ENCODE results near the gene SLC4A9.

Gene SLC4A9

GRCh38 chr5:140337880-140338279 is 22.1 kb upstream of the SLC4A9 start:
- Histone ChIP-seq H4K20me1 (ENCODE audit: control insufficient read depth, insufficient read depth, low read depth, low read length) (no peaks in the 10 kb centered on the region; the same call in 1 of the 2 replicates), H3K27ac (ENCODE audit: low read depth, low read length) (no peak overlapping the region), H3K4me3 (ENCODE audit: low read length) (no peak overlapping the region), H3K27me3 (ENCODE audit: control insufficient read depth, low read length) (peaks cover 10% of the 10 kb centered on the region; the same call in 1 of the 2 replicates), H3K9me2 (replicated peaks; ENCODE audit: control insufficient read depth, low read length) (no peaks in the 10 kb centered on the region), H3K4me2 (ENCODE audit: low read length) (no peak overlapping the region), H3K4me1 (ENCODE audit: control insufficient read depth, low read length) (peaks cover 24% of the 10 kb centered on the region), H3K9me3 (ENCODE audit: control insufficient read depth, insufficient read depth, low read length) (no peaks in the 10 kb centered on the region), H3F3A (ENCODE audit: control insufficient read depth, insufficient read depth) (no peaks in the 10 kb centered on the region), H3K79me2 (ENCODE audit: control insufficient read depth, low read length) (no peaks in the 10 kb centered on the region), H3K36me3 (ENCODE audit: control insufficient read depth, low read length) (no peaks in the 10 kb centered on the region)
- TF ChIP-seq, protein P1, sequence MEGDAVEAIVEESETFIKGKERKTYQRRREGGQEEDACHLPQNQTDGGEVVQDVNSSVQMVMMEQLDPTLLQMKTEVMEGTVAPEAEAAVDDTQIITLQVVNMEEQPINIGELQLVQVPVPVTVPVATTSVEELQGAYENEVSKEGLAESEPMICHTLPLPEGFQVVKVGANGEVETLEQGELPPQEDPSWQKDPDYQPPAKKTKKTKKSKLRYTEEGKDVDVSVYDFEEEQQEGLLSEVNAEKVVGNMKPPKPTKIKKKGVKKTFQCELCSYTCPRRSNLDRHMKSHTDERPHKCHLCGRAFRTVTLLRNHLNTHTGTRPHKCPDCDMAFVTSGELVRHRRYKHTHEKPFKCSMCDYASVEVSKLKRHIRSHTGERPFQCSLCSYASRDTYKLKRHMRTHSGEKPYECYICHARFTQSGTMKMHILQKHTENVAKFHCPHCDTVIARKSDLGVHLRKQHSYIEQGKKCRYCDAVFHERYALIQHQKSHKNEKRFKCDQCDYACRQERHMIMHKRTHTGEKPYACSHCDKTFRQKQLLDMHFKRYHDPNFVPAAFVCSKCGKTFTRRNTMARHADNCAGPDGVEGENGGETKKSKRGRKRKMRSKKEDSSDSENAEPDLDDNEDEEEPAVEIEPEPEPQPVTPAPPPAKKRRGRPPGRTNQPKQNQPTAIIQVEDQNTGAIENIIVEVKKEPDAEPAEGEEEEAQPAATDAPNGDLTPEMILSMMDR (IDR thresholded peaks at IDR 0.05; ENCODE audit: low read depth, low read length, poor library complexity, severe bottlenecking) = no peak
- TF ChIP-seq EZH2phosphoT487 (IDR thresholded peaks at IDR 0.05; ENCODE audit: borderline replicate concordance, low read length) = no peak

GRCh38 chr5:140338336-140338735 is 21.7 kb upstream of the SLC4A9 start:
- Histone ChIP-seq H3K36me3 (ENCODE audit: control insufficient read depth, low read length) (no peaks in the 10 kb centered on the region), H3K79me2 (ENCODE audit: control insufficient read depth, low read length) (no peaks in the 10 kb centered on the region), H3F3A (ENCODE audit: control insufficient read depth, insufficient read depth) (no peaks in the 10 kb centered on the region), H3K27me3 (ENCODE audit: control insufficient read depth, low read length) (peaks cover 10% of the 10 kb centered on the region; the same call in 1 of the 2 replicates), H3K9me3 (ENCODE audit: control insufficient read depth, insufficient read depth, low read length) (no peaks in the 10 kb centered on the region), H3K4me1 (ENCODE audit: control insufficient read depth, low read length) (peaks cover 28% of the 10 kb centered on the region), H3K9me2 (replicated peaks; ENCODE audit: control insufficient read depth, low read length) (no peaks in the 10 kb centered on the region), H3K4me2 (ENCODE audit: low read length) (no peak overlapping the region), H3K27ac (ENCODE audit: low read depth, low read length) (no peak overlapping the region), H4K20me1 (ENCODE audit: control insufficient read depth, insufficient read depth, low read depth, low read length) (no peaks in the 10 kb centered on the region; the same call in 1 of the 2 replicates), H3K4me3 (ENCODE audit: low read length) (no peak overlapping the region)
- TF ChIP-seq, protein P1 (IDR thresholded peaks at IDR 0.05; ENCODE audit: low read depth, low read length, poor library complexity, severe bottlenecking) = no peak
- TF ChIP-seq EZH2phosphoT487 (IDR thresholded peaks at IDR 0.05; ENCODE audit: borderline replicate concordance, low read length) = no peak

DNA sequence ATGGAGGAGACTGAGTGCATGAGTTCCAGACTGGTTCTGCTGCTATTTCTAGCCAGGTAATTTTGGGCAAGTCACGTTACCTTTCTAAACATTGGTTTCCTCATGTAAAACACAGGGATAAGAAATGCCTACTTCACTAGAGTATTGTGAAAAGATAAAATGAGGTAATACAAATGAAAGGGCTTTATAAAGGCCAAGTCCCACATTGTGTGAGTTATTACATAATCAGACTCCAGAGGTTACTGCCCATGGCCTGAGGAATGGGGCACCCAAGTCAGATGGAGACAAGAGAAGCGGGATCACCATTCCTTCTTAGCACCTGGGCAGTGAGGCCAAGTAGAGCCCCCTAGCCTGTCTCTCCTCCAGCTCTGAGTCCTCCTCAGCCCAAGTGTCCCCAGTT is 21.1 kb upstream of the SLC4A9 start:
- peaks cover 10% of the 10 kb centered on the region; the same call in 1 of the 2 replicates for H3K27me3 ChIP-seq (ENCODE audit: control insufficient read depth, low read length)
- no peaks in the 10 kb centered on the region for H3K36me3 ChIP-seq (ENCODE audit: control insufficient read depth, low read length)
- H3K4me1 ChIP-seq (ENCODE audit: control insufficient read depth, low read length) = peaks cover 32% of the 10 kb centered on the region
- no peak overlapping the region for H3K27ac ChIP-seq (ENCODE audit: low read depth, low read length)
- no peaks in the 10 kb centered on the region for H3K9me3 ChIP-seq (ENCODE audit: control insufficient read depth, insufficient read depth, low read length)
- no peaks in the 10 kb centered on the region for H3K79me2 ChIP-seq (ENCODE audit: control insufficient read depth, low read length)
- no peaks in the 10 kb centered on the region; the same call in 1 of the 2 replicates for H4K20me1 ChIP-seq (ENCODE audit: control insufficient read depth, insufficient read depth, low read depth, low read length)
- no peaks in the 10 kb centered on the region for H3F3A ChIP-seq (ENCODE audit: control insufficient read depth, insufficient read depth)
- H3K4me3 ChIP-seq (ENCODE audit: low read length) = no peak overlapping the region
- H3K9me2 ChIP-seq (replicated peaks; ENCODE audit: control insufficient read depth, low read length) = no peaks in the 10 kb centered on the region
- H3K4me2 ChIP-seq (ENCODE audit: low read length) = no peak overlapping the region
- TF ChIP-seq, protein P1 (IDR thresholded peaks at IDR 0.05; ENCODE audit: low read depth, low read length, poor library complexity, severe bottlenecking) = no peak
- TF ChIP-seq EZH2phosphoT487 (IDR thresholded peaks at IDR 0.05; ENCODE audit: borderline replicate concordance, low read length) = no peak
